Mesenchymal stem cell (in vitro differentiated cells and primary cell): ENCODE measurements around the gene LMX1B.

Experiments
- DNase-seq: peaks from one replicate; pipeline ENCODE4 v3.0.0-alpha.2; 2013
- H2AFZ ChIP-seq: one replicate; pipeline ENCODE4 v1.6.1; 2013; ENCODE audit warnings: low read depth, mild to moderate bottlenecking, control low read depth, inconsistent platforms, low read length, moderate library complexity
- H2AK5ac ChIP-seq: 2 replicates; pipeline ENCODE4 v1.6.1; 2013; ENCODE audit warnings: low read length, moderate library complexity, mild to moderate bottlenecking, inconsistent platforms; ENCODE audit not compliant: severe bottlenecking
- H2BK120ac ChIP-seq: one replicate; pipeline ENCODE4 v1.6.1; 2013; ENCODE audit warnings: low read depth, mild to moderate bottlenecking, inconsistent platforms, low read length, moderate library complexity
- H2BK12ac ChIP-seq, 2 experiments: one replicate each; pipeline ENCODE4 v1.6.1; 2013; ENCODE audit warnings: inconsistent platforms in 2 of 2, low read length in 2 of 2, mild to moderate bottlenecking in 2 of 2, moderate library complexity in 2 of 2, control low read depth in 1 of 2
- H2BK15ac ChIP-seq: one replicate; pipeline ENCODE4 v1.6.1; 2013; ENCODE audit warnings: mild to moderate bottlenecking, low read depth, inconsistent platforms; ENCODE audit not compliant: poor library complexity, severe bottlenecking
- H2BK5ac ChIP-seq: 2 replicates; pipeline ENCODE4 v1.6.1; 2013; ENCODE audit warnings: low read depth, mild to moderate bottlenecking, low read length, control low read depth, inconsistent platforms; ENCODE audit not compliant: poor library complexity, severe bottlenecking
- H3K14ac ChIP-seq, 2 experiments: one replicate each; pipeline ENCODE4 v1.6.1; 2013; ENCODE audit warnings: inconsistent platforms in 2 of 2, low read length in 2 of 2, control low read depth in 1 of 2, mild to moderate bottlenecking in 1 of 2, moderate library complexity in 1 of 2
- H3K18ac ChIP-seq, 2 experiments: one replicate each; pipeline ENCODE4 v1.6.1; 2013; ENCODE audit warnings: inconsistent platforms in 2 of 2, low read length in 2 of 2, control low read depth in 1 of 2, low read depth in 1 of 2, mild to moderate bottlenecking in 1 of 2
- H3K23ac ChIP-seq, 2 experiments: one replicate each; pipeline ENCODE4 v1.6.1; 2013; ENCODE audit warnings: inconsistent platforms in 2 of 2, low read length in 2 of 2, mild to moderate bottlenecking in 2 of 2, moderate library complexity in 2 of 2, control low read depth in 1 of 2
- H3K27ac ChIP-seq: 2 replicates; pipeline ENCODE4 v1.5.1; 2013; ENCODE audit warnings: mild to moderate bottlenecking, moderate library complexity, low read length, control low read depth, inconsistent platforms; ENCODE audit not compliant: poor library complexity, severe bottlenecking
- H3K27me3 ChIP-seq, 2 experiments: 2 replicates each; pipeline versions ENCODE4 v1.6.1 to v1.7.0; 2013; ENCODE audit warnings: low read length in 2 of 2, mild to moderate bottlenecking in 2 of 2, moderate library complexity in 2 of 2, control low read depth in 1 of 2, inconsistent platforms in 1 of 2; ENCODE audit not compliant: control insufficient read depth in 1 of 2, insufficient read depth in 1 of 2
- H3K36me3 ChIP-seq, 2 experiments: 2 replicates each; pipeline versions ENCODE4 v1.6.1 to v1.7.0; 2013; ENCODE audit warnings: low read length in 2 of 2, control low read depth in 1 of 2, inconsistent platforms in 1 of 2, low read depth in 1 of 2, mild to moderate bottlenecking in 1 of 2; ENCODE audit not compliant: insufficient read depth in 2 of 2, control insufficient read depth in 1 of 2
- H3K4ac ChIP-seq, 2 experiments: one replicate each; pipeline ENCODE4 v1.6.1; 2013; ENCODE audit warnings: inconsistent platforms in 2 of 2, low read length in 2 of 2, mild to moderate bottlenecking in 2 of 2, moderate library complexity in 2 of 2, control low read depth in 1 of 2, low read depth in 1 of 2
- H3K4me1 ChIP-seq: 2 replicates; pipeline ENCODE4 v1.6.1; 2013; ENCODE audit warnings: low read depth, low read length, control low read depth; ENCODE audit not compliant: control insufficient read depth, insufficient read depth
- H3K4me2 ChIP-seq: 2 replicates; pipeline ENCODE4 v1.6.1; 2013; ENCODE audit warnings: low read length, mild to moderate bottlenecking, inconsistent platforms; ENCODE audit not compliant: poor library complexity, severe bottlenecking
- H3K4me3 ChIP-seq, 2 experiments: 2 replicates each; pipeline versions ENCODE4 v1.5.1 to v1.7.0; 2013; ENCODE audit warnings: low read length in 2 of 2, mild to moderate bottlenecking in 2 of 2, control low read depth in 1 of 2, low read depth in 1 of 2; ENCODE audit not compliant: insufficient read depth in 1 of 2
- H3K79me1 ChIP-seq: replicated peaks from 2 replicates; pipeline ENCODE4 v1.6.1; 2013; ENCODE audit warnings: mild to moderate bottlenecking, control low read depth, low read length, inconsistent platforms; ENCODE audit not compliant: poor library complexity, severe bottlenecking
- H3K9ac ChIP-seq: 2 replicates; pipeline ENCODE4 v1.7.0; 2013; ENCODE audit warnings: mild to moderate bottlenecking, low read length, moderate library complexity
- H3K9me3 ChIP-seq: 2 replicates; pipeline ENCODE4 v1.7.0; 2013; ENCODE audit warnings: mild to moderate bottlenecking, low read length; ENCODE audit not compliant: control insufficient read depth
- H4K8ac ChIP-seq: one replicate; pipeline ENCODE4 v1.6.1; 2013; ENCODE audit warnings: inconsistent platforms, mild to moderate bottlenecking, low read length, moderate library complexity
- H4K91ac ChIP-seq: one replicate; pipeline ENCODE4 v1.6.1; 2013; ENCODE audit warnings: mild to moderate bottlenecking, low read length, inconsistent platforms
- WGBS: methylation state at CpG from one replicate; pipeline ENCODE4 v1.1.7; 2013; ENCODE audit warnings: mixed read lengths; 5-methylcytosine and 5-hydroxymethylcytosine counted together

Gene LMX1B

DNA sequence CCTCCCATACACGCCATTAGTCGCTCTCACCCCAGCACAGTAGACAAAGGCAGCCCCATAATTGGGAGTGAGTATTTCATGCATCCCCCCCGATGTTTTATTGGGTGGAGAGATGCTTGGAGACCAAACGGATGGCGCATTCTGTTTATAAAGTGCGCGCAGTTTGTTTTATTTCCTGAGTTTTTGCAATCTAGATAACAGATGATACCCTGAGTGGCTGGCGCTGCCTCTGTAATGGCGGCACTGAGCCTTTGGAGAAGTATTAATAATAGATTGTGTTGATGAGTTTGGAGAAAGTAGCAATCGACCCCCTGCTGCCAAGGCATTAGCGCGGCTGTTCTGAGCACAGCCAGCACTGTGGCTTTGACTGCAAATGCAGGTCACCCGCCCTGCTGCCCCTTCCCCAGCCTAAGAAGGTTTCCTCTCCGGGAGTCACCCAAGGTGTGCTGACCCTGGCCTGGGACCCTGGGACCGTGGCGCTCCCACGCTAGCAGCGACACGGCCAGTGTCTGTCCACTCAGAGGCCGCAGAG is 74.3 kb downstream of the LMX1B start:
- H3K9ac ChIP-seq, result no peak overlapping the region

DNA sequence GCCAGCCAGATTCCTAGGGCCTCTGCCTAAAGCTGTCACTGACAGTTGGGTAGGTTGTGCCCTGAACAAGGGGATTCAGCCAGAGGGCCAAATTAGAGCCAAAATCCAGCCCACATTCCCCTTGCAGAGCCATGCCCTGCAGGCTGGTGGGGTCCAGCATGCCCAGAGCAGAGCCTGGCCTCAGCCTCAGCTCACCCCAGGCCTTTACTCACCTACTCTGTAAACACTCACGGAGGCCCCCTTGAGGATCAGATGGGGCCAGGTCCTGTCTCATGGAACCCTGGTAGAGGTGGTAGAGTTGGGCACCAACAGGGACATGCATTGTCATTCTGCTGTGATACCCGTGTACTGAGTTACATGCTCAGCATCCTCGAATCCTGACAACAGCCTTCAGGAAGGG is 74.9 kb downstream of the LMX1B start:
- no peak overlapping the region for H2BK15ac ChIP-seq
- H3K4ac ChIP-seq, result no peak overlapping the region
- H3K4me3 ChIP-seq, result no peak overlapping the region
- H3K36me3 ChIP-seq, result no peaks in the 10 kb centered on the region
- no peak overlapping the region for H2BK120ac ChIP-seq
- H3K27ac ChIP-seq, result no peak overlapping the region
- H3K14ac ChIP-seq, result no peak overlapping the region
- no peak overlapping the region for H3K9ac ChIP-seq
- H2AK5ac ChIP-seq, result no peak overlapping the region
- no peak for DNase-seq
- H4K8ac ChIP-seq, result no peak overlapping the region
- no peaks in the 10 kb centered on the region for H3K4me1 ChIP-seq
- H3K79me1 ChIP-seq, result no peaks in the 10 kb centered on the region
- 80% methylated on average over 3 of the region's 3 CpGs for WGBS
- H3K9me3 ChIP-seq, result no peaks in the 10 kb centered on the region
- no peak overlapping the region for H4K91ac ChIP-seq
- no peak overlapping the region for H2BK5ac ChIP-seq
- no peak overlapping the region for H3K18ac ChIP-seq
- no peak overlapping the region for H3K4me2 ChIP-seq
- H3K23ac ChIP-seq, result no peak overlapping the region
- H2AFZ ChIP-seq, result no peak overlapping the region
- no peak overlapping the region for H2BK12ac ChIP-seq
- peaks cover 71 to 84% of the 10 kb centered on the region in 2 experiments for H3K27me3 ChIP-seq

More for the DNA sequence above, 74.3 kb downstream of the LMX1B start:
- H4K91ac ChIP-seq, result no peak overlapping the region
- no peaks in the 10 kb centered on the region for H3K79me1 ChIP-seq
- no peak overlapping the region for H3K27ac ChIP-seq
- H3K27me3 ChIP-seq, result peaks cover 76 to 89% of the 10 kb centered on the region in 2 experiments
- H2BK120ac ChIP-seq, result no peak overlapping the region
- H3K4me1 ChIP-seq, result peaks cover 6% of the 10 kb centered on the region
- H3K23ac ChIP-seq, result no peak overlapping the region
- no peak overlapping the region for H3K18ac ChIP-seq
- no peak overlapping the region for H2BK12ac ChIP-seq
- 82% methylated on average over 20 of the region's 20 CpGs for WGBS
- H3K4me3 ChIP-seq, result no peak overlapping the region
- no peak overlapping the region for H4K8ac ChIP-seq
- H2BK5ac ChIP-seq, result no peak overlapping the region
- no peak overlapping the region for H3K4ac ChIP-seq
- DNase-seq, result no peak
- no peak overlapping the region for H2AFZ ChIP-seq
- H3K36me3 ChIP-seq, result no peaks in the 10 kb centered on the region
- H3K4me2 ChIP-seq, result no peak overlapping the region
- H3K9me3 ChIP-seq, result no peaks in the 10 kb centered on the region
- no peak overlapping the region for H3K14ac ChIP-seq
- no peak overlapping the region for H2BK15ac ChIP-seq
- H2AK5ac ChIP-seq, result no peak overlapping the region

DNA sequence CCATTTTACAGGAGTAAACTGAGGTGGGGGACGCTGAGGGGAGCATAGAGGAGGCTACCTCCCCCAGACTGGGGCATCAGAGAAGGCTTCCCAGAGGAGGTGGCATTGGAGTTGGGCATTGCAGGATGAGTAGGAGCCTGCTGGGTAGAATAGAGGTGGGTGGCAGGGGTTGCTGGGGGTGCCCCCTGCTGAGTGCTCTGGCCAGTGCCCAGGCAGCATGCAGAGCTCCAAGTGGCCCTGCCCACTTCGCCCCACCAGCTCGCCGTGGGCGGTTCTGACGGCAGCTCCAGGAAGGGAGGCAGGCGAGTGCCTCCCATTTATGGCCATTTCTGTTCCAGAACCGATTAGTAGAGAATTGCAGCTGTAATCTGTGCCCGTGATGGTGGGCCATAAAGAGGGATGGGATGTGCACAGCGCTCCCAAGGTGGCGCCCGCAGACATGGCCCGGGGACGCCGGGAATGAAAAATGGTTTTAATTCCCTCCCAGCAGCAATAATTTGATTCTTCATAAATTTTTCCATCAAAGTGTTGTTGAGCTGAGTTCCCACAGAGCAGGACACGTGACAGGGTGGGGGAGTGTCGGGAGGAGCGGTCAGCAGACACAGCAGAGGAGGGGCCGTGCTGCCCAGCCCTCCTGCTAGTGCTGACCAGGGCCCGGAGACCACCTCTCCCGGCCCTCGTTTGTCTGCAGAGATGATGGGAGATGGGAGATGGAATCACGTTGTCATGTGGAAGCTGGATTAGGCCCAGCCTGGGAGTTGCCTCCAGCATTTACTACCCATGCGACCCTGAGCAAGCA is 75.5 kb downstream of the LMX1B start:
- H3K4me1 ChIP-seq, result no peaks in the 10 kb centered on the region
- no peak overlapping the region for H4K8ac ChIP-seq
- no peak overlapping the region for H3K4ac ChIP-seq
- no peak overlapping the region for H2BK5ac ChIP-seq
- no peaks in the 10 kb centered on the region for H3K36me3 ChIP-seq
- DNase-seq, result no peak
- H3K4me2 ChIP-seq, result no peak overlapping the region
- H3K9ac ChIP-seq, result no peak overlapping the region
- H3K18ac ChIP-seq, result no peak overlapping the region
- no peak overlapping the region for H2BK12ac ChIP-seq
- no peak overlapping the region for H3K27ac ChIP-seq
- H2BK120ac ChIP-seq, result no peak overlapping the region
- H3K9me3 ChIP-seq, result no peaks in the 10 kb centered on the region
- peaks cover 67 to 80% of the 10 kb centered on the region in 2 experiments for H3K27me3 ChIP-seq
- no peak overlapping the region for H2AK5ac ChIP-seq
- WGBS, result 80% methylated on average over 17 of the region's 24 CpGs
- no peak overlapping the region for H4K91ac ChIP-seq
- no peak overlapping the region for H2AFZ ChIP-seq
- H3K23ac ChIP-seq, result no peak overlapping the region
- H2BK15ac ChIP-seq, result no peak overlapping the region
- H3K14ac ChIP-seq, result no peak overlapping the region
- H3K4me3 ChIP-seq, result no peak overlapping the region
- H3K79me1 ChIP-seq, result no peaks in the 10 kb centered on the region

DNA sequence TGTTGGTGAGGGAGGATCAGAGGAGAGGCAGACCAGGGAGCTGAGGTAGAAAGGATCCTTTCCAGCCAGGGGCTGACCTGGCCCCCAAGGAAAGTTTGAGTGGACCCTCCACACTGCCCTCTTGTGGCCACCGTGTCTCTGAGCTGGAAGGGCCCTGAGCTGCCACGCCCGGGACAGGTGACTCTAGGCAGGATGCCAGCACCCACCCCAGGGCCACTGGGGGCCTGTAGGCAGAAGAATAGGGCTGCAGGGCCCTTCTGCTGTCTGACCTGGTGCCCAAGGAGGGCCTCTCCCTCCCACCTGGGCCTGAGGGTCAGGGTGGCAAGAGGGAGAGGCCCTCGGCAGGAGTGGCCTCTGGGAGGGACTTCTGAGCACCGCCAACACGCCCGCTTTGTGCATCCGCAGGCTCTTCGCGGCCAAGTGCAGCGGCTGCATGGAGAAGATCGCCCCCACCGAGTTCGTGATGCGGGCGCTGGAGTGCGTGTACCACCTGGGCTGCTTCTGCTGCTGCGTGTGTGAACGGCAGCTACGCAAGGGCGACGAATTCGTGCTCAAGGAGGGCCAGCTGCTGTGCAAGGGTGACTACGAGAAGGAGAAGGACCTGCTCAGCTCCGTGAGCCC is 76.8 kb downstream of the LMX1B start:
- Histone ChIP-seq H3K79me1 (no peaks in the 10 kb centered on the region), H3K18ac (no peak overlapping the region), H3K4me3 (no peak overlapping the region), H3K36me3 (no peaks in the 10 kb centered on the region), H3K4ac (no peak overlapping the region), H3K9me3 (no peaks in the 10 kb centered on the region), H3K9ac (no peak overlapping the region), H4K91ac (peak overlapping the region; percentile 31), H2AK5ac (no peak overlapping the region), H3K27me3 (peaks cover 67 to 71% of the 10 kb centered on the region in 2 experiments), H2BK5ac (no peak overlapping the region), H3K4me2 (no peak overlapping the region), H2BK120ac (no peak overlapping the region), H3K23ac (no peak overlapping the region), H2AFZ (no peak overlapping the region), H3K14ac (no peak overlapping the region), H3K4me1 (no peaks in the 10 kb centered on the region), H4K8ac (no peak overlapping the region), H2BK12ac (no peak overlapping the region), H2BK15ac (no peak overlapping the region), H3K27ac (no peak overlapping the region)
- DNase-seq, result peak; percentile 7
- WGBS, result 67% methylated on average over 25 of the region's 25 CpGs
